ENCODE measurements around the gene PAX8. TPM values are rescaled to one million over a fixed set of nuclear protein-coding genes. Genes with fewer than 3 reads are reported as not detected.

Gene PAX8
- total and polyA plus RNA-seq, 12 donors, result 0.08 to 2.0 (median 0.41) TPM; not detected in 3

DNA sequence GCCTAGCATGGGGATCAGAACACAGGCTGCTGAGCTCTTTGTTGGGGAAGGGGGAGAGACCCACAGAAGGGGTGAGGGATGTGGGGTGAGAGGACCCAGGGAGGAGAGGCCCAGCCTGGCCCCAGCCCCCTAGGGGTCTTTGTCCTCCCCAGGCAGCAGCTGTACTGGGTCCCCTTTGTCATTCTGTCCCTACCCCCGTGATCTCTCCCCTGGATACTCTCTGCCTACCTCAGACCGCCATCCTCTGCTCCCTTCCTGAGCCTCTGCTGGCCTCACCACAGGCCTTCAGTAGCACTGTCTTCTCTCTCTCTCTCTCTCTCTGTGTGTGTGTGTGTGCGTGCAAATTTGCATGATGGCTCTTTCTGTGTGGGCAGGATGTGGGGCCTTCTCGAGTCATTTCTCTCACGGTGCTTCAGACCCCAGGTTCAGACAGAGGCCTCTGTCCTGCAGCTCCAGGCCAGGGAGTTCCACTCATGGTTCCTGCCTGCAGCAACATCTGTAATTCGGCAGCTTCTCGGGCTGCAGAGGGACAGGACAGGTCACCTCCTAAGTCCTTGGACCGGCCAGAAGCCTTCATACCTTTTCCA is 103.6 kb downstream of the PAX8 start:
- peak in 4 of 8 donors; percentile 13 to 50 (median 40) for ATAC-seq
- Histone ChIP-seq H3K9me3 (no peaks in the 10 kb centered on the region), H3K36me3 (no peaks in the 10 kb centered on the region), H3K4me1 (peaks cover 0 to 49% (median 0%) of the 10 kb centered on the region in 9 donors), H3K27me3 (peaks cover 0 to 4% (median 0%) of the 10 kb centered on the region in 7 donors), H3K27ac (peak overlapping the region in 1 of 10 donors; percentile 91), H3K4me3 (peak overlapping the region in 2 of 10 donors; percentile 33 to 62)
- DNase-seq, result no peak
- intact Hi-C loops (cut with DNase I), result no loop called here
- 70 to 73% methylated on average over 8 of the region's 8 CpGs for WGBS, 2 donors
- TF ChIP-seq, protein P1, sequence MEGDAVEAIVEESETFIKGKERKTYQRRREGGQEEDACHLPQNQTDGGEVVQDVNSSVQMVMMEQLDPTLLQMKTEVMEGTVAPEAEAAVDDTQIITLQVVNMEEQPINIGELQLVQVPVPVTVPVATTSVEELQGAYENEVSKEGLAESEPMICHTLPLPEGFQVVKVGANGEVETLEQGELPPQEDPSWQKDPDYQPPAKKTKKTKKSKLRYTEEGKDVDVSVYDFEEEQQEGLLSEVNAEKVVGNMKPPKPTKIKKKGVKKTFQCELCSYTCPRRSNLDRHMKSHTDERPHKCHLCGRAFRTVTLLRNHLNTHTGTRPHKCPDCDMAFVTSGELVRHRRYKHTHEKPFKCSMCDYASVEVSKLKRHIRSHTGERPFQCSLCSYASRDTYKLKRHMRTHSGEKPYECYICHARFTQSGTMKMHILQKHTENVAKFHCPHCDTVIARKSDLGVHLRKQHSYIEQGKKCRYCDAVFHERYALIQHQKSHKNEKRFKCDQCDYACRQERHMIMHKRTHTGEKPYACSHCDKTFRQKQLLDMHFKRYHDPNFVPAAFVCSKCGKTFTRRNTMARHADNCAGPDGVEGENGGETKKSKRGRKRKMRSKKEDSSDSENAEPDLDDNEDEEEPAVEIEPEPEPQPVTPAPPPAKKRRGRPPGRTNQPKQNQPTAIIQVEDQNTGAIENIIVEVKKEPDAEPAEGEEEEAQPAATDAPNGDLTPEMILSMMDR (IDR thresholded peaks at IDR 0.05), result no peak

DNA sequence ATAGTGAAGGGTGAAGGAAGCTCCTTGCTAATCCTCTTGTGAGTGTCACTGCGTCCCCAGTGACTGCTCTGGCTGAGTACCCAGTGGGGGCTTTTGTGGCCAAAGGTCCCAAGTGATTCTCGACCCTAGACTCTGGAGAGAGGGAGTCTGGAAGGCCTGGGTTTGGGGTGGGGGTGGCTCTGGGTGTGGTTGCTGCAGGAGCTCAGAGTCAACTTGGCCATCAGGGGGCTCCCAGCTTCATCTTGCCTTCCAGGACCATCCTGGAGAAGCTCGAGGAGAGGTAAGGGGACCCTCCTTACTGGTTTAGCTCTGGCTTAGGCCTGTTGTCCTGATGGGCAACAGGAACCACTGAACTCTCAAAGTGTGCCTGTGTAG is 104.4 kb downstream of the PAX8 start:
- WGBS, 2 donors, result 83 to 86% methylated on average over 3 of the region's 3 CpGs
- TF ChIP-seq, protein P1 (IDR thresholded peaks at IDR 0.05), result no peak
- Histone ChIP-seq H3K27ac (peak overlapping the region in 3 of 10 donors; percentile 53 to 91 (median 69)), H3K36me3 (no peaks in the 10 kb centered on the region), H3K4me3 (peak overlapping the region in 6 of 10 donors; percentile 3 to 62 (median 18)), H3K27me3 (peaks cover 0 to 4% (median 0%) of the 10 kb centered on the region in 7 donors), H3K4me1 (peaks cover 0 to 45% (median 0%) of the 10 kb centered on the region in 9 donors), H3K9me3 (no peaks in the 10 kb centered on the region)
- no peak for ATAC-seq
- DNase-seq, result no peak
- intact Hi-C loops (cut with DNase I), result no loop called here

- Histone ChIP-seq H3K4me1 (peaks cover 0 to 45% (median 0%) of the 10 kb centered on the region in 9 donors), H3K36me3 (no peaks in the 10 kb centered on the region), H3K4me3 (peak within 1 kb of the TSS in 6 of 10 donors; percentile 3 to 62 (median 18)), H3K27me3 (peaks cover 0 to 4% (median 0%) of the 10 kb centered on the region in 7 donors), H3K9me3 (no peaks in the 10 kb centered on the region), H3K27ac (peak within 1 kb of the TSS in 3 of 10 donors; percentile 53 to 91 (median 69))
- intact Hi-C loops (cut with DNase I), result no loop called here
- 57 to 62% methylated on average over 12 to 14 of the region's 14 CpGs for WGBS, 2 donors
- peak; percentile 32 to 60 for DNase-seq
- peak; percentile 62 to 86 (median 72) for ATAC-seq
- TF ChIP-seq, protein P1 (IDR thresholded peaks at IDR 0.05), result no peak
Observed at GRCh38 chr2:113173542-113174375, 105.0 kb downstream of the PAX8 start, which contains the start of gene PSD4. Gene PSD4, plus strand, starts transcription at chr2:113173971. Its CDS starts 8,486 bp downstream, at chr2:113182457.

DNA sequence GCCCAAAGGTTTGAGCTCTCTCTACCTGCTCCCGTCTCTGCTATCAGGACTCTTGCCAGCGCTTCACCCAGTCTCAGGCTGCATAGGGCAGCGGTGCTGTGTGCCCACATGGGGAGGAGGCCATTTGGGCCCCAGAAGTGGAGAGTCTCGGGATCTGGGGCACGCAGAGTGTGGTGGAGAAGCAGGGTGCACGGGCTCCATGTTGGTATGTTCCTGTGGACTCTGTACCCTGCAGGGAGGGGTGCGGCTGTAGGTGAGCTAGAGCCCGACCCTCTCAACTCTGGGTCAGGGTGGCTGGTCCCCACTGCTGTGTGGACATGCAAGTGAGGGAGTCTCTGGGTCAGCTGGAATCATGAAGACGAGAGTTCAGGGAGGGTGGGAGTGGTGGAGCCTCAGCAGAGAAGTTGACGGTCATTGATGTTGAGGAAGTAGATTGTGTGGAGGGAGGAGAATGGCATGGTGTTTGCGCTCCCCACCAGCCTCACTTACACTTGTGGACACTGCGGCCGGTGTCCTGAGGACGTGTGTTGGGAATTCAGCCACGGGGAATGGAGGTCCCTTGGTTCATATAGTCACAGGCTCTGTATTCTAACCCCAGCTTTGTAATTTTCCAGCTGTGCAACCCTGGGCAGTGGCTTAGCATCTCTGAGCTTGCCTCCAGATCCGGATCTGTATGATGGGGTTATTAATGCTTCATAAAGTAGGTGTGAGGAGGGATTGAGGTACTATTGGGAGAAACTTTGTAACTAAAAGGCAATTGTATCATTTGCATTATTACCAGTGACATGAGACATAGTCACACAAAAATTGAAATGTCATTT is 105.8 kb downstream of the PAX8 start:
- intact Hi-C loops (cut with DNase I), result no loop called here
- TF ChIP-seq, protein P1 (IDR thresholded peaks at IDR 0.05), result no peak
- 89 to 92% methylated on average over 16 of the region's 16 CpGs for WGBS, 2 donors
- Histone ChIP-seq H3K4me3 (no peak overlapping the region), H3K27me3 (peaks cover 0 to 4% (median 0%) of the 10 kb centered on the region in 7 donors), H3K27ac (peak overlapping the region in 1 of 10 donors; percentile 91), H3K36me3 (no peaks in the 10 kb centered on the region), H3K9me3 (no peaks in the 10 kb centered on the region), H3K4me1 (peaks cover 0 to 44% (median 0%) of the 10 kb centered on the region in 9 donors)
- ATAC-seq (no peak), DNase-seq (no peak)
